GM19468 (cell line): ENCODE results near the gene SGPL1.

ENCODE experiments used
- ATAC-seq: cut with Tn5 transposase; IDR thresholded peaks from one replicate; pipeline ENCODE4 v1.9.1; 2021; ENCODE audit warnings: mild to moderate bottlenecking, moderate library complexity, moderate number of reproducible peaks; ENCODE audit not compliant: unreplicated experiment; ENCODE audit errors: extremely low read depth

SGPL1 gene

GRCh38 chr10:70807556-70807955 is 8.2 kb upstream of the SGPL1 start:
- ATAC-seq, result no peak

GRCh38 chr10:70809011-70809611 is 6.6 kb upstream of the SGPL1 start:
- no peak for ATAC-seq

DNA sequence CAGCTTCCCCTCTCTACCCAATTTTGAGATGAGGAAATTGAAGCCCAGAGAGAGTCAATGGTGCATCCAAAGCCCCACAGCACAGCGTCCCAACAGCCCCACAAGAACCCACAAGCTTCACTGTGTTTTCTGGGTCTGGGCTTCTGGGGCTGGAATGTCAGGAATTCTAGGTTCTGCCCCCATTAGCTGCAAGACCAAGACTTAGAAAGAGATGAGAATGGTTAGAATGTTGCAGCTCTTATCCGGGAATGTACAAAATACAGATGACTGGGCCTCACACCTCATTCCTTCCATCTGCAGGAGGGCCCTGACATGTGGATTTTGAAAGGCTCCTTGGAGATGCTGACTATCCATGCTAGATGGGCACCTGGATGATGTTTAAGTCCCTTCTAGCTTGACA is 6.0 kb upstream of the SGPL1 start:
- no peak for ATAC-seq

DNA sequence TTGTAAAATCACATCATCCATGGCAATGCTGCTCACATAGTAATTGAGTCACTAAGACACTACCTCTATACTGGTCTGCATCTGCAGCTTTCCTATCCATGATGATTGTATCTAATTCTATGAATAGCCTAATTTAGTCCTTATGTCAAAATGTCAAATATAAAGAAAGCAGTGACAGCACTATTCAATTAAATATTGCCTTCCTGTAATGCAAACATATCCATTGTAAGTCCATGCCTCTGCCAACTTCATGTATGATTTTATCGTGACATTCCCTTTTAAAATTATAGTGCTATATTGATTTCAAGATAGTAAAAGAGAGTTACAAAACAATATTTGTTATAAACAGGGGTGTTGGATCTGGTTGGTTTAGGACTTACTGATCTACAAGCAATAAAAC is 4.8 kb upstream of the SGPL1 start:
- no peak for ATAC-seq

- ATAC-seq, result no peak
Measured at GRCh38 chr10:70811881-70812280, 3.9 kb upstream of the SGPL1 start.

DNA sequence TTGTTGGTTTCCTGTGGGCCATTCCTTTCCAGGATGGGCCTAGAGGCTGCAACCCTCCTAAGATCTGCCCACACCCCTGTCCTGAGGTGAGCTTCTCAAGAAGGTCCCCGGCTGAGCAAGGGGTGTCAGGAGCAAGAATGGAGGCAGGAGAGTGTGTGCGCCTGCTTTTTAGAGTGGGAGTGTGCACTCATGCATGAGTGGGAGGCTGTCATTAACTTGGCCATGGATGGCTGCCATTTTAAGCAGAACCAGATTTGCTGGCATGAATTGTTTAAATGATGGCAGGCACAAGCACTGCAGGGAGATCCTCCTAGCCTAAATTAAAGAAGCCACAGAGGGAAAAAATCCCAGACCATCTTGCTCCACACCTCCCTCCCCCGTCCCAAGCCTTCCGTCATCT is 2.9 kb upstream of the SGPL1 start:
- ATAC-seq, result no peak

DNA sequence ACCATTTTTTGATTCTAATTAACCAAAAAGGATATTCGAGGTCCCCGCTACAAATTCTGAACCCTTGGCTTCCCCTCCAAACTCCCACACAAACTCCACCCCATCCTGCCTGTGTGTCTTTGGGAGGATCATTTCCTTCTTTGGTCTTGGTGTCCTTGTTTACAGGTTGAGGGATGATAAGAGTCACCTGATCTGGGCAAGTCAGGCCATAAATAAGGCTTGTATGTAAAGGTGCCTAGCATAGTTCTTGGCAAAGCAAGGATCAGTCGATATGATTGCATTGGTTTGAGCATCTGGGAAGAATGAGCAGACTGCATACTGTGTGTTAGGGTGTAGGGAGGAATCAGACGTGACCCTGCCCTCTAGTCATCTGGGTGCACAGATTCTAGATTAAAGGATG is 1.6 kb upstream of the SGPL1 start:
- ATAC-seq, result no peak

DNA sequence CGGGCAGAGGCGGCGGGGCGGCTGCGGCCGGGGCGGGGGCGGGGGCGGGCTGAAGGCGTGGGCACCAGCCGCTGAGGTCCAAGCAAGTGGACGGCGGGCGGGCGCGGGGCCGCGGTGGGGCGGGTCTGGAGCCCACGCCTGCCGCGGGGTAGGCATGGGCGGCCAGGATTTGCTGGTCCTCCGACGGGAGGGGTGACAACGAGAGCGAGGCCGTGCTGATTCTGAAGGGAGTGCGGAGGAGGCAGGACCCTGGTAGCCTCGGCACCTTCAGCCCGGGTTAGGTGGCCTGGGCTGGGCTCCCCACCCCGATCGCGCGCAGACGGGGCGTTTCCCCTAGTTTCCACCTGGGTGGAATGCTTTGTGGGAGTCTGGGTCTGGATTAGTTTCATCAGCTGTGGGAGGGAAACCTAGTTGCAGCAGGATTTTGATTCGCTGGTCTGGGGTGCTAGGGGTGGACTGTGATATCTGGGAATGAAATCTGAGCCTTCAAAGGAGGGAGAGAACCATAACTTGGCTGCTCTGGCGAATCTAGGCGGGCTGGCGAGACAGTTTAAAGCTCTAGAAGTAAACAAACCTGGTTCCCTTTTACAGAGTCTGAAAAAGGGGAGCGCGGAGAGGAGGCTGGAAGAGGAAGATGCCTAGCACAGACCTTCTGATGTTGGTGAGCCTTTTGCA is 609 bp downstream of the SGPL1 start:
- no peak for ATAC-seq

- ATAC-seq, result no peak
Measured at GRCh38 chr10:70820976-70821750, 5.4 kb downstream of the SGPL1 start.

GRCh38 chr10:70822076-70822820 is 6.5 kb downstream of the SGPL1 start:
- ATAC-seq, result no peak

- ATAC-seq, result no peak
Measured at GRCh38 chr10:70827086-70827757, 11.5 kb downstream of the SGPL1 start.

DNA sequence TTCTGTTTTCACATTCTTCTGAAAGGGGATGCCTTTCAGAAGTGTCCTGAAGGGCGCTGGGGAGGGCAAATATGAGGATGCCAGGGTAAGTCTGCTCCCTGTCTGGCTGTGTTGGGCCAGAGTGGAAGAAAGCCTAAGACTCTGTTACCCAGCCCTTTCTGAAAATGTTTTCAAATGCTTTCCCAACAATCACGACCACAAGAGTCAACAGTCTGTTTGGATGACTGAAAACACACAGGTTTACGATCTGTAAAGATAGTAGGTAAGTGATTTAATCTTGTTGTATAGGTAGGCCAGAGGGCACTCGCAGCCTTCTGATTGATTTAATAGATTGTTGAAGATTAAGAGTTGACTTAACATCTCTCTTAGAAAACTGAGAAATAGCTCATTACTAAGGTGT is 13.2 kb downstream of the SGPL1 start:
- ATAC-seq, result no peak

GRCh38 chr10:70829543-70829942 is 13.8 kb downstream of the SGPL1 start:
- ATAC-seq, result no peak

GRCh38 chr10:70830164-70830563 is 14.4 kb downstream of the SGPL1 start:
- no peak for ATAC-seq

DNA sequence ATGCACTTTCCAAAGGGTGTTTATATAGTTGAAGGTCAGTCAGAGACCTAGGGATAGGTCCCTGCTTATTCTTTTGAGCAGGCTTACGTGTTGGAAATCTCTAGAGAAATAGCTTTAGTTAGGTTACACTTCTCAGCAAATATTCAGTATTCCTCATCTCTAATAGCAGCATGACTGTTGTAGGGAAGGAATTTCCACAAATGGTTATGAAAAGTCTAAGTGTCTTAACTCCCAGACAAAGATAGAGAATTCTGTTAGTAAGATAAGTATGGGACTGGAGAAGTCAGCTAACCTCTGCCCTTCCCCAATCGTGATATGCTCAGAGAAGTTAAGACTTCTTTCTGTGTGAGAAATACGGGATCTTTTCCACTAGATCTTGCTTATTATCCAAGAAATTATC is 16.5 kb downstream of the SGPL1 start:
- no peak for ATAC-seq

- no peak for ATAC-seq
Measured at GRCh38 chr10:70832852-70833528, 17.2 kb downstream of the SGPL1 start.

DNA sequence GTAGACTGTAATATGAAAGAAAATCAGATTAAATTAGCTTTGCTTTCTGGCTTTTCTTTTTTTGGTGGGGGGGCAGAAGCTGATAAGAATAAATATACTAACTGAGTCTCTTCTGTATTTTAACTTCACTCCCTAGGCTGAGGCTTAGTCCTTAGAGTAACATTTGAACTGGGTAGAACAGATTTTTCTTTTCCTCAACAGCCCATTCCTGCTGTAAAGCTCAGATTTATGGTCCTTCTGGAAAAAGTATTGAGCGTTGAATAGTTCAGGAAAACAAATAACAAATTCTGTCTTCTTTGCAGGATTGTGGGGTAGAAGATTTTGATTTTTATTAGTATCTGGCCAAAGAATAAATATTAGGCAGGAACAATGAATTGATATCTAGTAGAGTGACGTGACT is 17.9 kb downstream of the SGPL1 start:
- no peak for ATAC-seq

DNA sequence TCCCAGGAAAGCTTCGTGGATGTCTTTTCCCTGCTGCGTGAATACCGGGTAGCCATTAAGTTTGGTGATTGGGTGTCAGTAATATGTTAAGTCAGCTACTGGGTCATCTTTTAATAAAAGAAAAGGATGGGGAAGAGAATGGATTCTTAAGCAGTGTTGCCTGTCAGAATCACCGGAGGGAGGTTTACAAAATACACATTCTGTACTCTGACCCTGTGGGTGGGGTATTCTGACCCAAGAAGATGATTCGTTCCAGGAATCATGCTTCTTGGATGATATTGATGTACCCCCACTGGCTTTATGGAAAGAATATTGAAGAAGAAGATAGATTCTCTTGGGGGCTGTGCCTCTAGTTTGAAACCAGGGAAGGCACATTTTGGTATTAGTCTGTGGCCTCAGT is 18.3 kb downstream of the SGPL1 start:
- no peak for ATAC-seq

GRCh38 chr10:70834441-70835151 is 18.8 kb downstream of the SGPL1 start:
- ATAC-seq, result no peak
